Measurements from ENCODE around the gene CHST15. TPM values are rescaled to one million over a fixed set of nuclear protein-coding genes. Genes with fewer than 3 reads are reported as not detected.

The CHST15 gene
- polyA plus RNA-seq, 1 experiment = 6.2 TPM

DNA sequence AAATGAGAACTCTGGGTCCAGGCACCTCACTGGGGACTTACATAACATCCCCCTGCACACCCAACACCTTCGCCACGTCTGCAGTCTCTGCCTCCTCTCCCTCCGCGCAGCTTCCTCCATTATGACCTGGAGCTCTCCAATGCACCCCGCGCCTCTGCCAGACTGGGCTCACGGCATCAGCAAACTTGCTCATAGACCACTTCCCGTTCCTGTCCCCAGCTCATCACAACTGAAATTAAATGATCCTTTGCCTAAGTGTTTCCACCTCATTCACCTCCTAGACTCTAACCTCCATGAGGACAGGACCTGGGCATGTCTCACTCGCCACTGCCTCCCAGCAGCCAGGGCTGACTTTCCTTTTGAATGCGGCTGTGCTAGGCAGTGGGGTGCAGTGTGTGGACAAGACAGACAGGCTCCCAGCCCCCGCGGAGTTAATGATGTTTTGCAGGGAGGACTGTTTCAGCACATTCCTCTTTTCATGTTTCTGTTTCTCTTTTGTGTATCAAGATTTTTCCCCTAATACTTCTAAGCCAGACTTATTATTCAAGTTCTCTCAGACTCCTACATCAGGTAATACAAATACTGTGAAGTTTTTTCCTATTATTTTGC is 18.8 kb downstream of the CHST15 start:
- Histone ChIP-seq H3K36me3 (ENCODE audit: control insufficient read depth, insufficient read depth, low read length) (no peaks in the 10 kb centered on the region), H3K4me3 (ENCODE audit: low read depth, low read length) (no peak overlapping the region), H3K27me3 (ENCODE audit: control insufficient read depth, insufficient read depth, low read length) (peaks cover 4% of the 10 kb centered on the region; the same call in 1 of the 2 replicates)
- POLR2A ChIA-PET = no interaction called here
- CTCF ChIA-PET = interaction anchor here (0.9 to 1.3 kb wide), 2 partner anchors 9 to 16 kb away, joined by 3 to 5 read pairs; no protein-coding TSS in a partner anchor
- DNase-seq (ENCODE audit: low read depth) = no peak
- TF ChIP-seq, protein P1, sequence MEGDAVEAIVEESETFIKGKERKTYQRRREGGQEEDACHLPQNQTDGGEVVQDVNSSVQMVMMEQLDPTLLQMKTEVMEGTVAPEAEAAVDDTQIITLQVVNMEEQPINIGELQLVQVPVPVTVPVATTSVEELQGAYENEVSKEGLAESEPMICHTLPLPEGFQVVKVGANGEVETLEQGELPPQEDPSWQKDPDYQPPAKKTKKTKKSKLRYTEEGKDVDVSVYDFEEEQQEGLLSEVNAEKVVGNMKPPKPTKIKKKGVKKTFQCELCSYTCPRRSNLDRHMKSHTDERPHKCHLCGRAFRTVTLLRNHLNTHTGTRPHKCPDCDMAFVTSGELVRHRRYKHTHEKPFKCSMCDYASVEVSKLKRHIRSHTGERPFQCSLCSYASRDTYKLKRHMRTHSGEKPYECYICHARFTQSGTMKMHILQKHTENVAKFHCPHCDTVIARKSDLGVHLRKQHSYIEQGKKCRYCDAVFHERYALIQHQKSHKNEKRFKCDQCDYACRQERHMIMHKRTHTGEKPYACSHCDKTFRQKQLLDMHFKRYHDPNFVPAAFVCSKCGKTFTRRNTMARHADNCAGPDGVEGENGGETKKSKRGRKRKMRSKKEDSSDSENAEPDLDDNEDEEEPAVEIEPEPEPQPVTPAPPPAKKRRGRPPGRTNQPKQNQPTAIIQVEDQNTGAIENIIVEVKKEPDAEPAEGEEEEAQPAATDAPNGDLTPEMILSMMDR (IDR thresholded peaks at IDR 0.05; ENCODE audit: insufficient read depth, low read depth, low read length) = no peak

DNA sequence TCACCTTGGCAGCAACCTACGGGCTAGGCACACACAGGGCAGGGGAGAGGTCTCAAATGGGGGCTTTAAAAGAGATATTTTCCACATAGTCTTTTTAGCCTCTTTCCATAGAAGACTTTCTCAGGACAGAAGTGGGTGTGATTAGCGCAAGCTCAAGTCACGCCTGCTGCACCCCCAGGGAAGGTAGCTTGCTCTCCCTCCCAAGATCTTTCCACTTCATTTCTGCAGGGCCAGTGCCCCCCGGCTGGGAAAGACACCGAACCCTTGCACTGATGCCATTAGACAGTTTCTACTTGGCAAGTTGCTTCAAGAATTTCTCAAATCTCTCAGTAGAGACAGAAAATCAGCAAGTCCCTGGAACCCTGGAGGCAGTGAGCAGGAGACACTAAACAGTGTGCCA is 19.4 kb downstream of the CHST15 start:
- POLR2A ChIA-PET = no interaction called here

DNA sequence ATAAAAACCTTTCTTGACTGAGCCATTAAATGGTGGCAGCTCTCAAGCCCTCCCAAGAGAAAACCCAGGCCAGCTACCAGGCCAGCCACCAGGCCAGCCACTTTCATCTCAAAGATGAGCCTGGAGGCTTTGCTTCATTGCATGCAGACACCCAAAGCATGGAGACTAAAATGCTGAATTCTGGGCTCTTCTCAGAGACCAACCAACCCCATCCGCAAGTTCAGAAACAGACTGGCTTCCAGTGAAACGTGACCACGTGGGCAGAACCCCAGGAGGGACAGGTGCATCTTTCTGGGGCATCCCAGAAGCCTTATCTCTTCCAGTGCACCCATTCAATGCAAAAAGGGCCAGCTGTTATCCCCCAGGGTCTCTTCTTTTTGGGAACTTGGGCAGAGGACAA is 20.9 kb downstream of the CHST15 start:
- no peak for DNase-seq (ENCODE audit: low read depth)
- no peak overlapping the region for H3K4me3 ChIP-seq (ENCODE audit: low read depth, low read length)
- peaks cover 4% of the 10 kb centered on the region for H3K27me3 ChIP-seq (ENCODE audit: control insufficient read depth, insufficient read depth, low read length)
- CTCF ChIA-PET = no interaction called here
- TF ChIP-seq, protein P1 (IDR thresholded peaks at IDR 0.05; ENCODE audit: insufficient read depth, low read depth, low read length) = no peak
- H3K36me3 ChIP-seq (ENCODE audit: control insufficient read depth, insufficient read depth, low read length) = no peaks in the 10 kb centered on the region
- POLR2A ChIA-PET = interaction anchor here (0.7 kb wide), 1 partner anchor 9 kb away, joined by 4 read pairs; no protein-coding TSS in a partner anchor

More for the DNA sequence above, 19.4 kb downstream of the CHST15 start:
- Histone ChIP-seq H3K27me3 (ENCODE audit: control insufficient read depth, insufficient read depth, low read length) (peaks cover 4% of the 10 kb centered on the region), H3K36me3 (ENCODE audit: control insufficient read depth, insufficient read depth, low read length) (no peaks in the 10 kb centered on the region), H3K4me3 (ENCODE audit: low read depth, low read length) (no peak overlapping the region)
- TF ChIP-seq, protein P1 (IDR thresholded peaks at IDR 0.05; ENCODE audit: insufficient read depth, low read depth, low read length) = no peak
- DNase-seq (ENCODE audit: low read depth) = no peak
- CTCF ChIA-PET = interaction anchor here (0.6 to 1.3 kb wide), 2 partner anchors 10 to 315 kb away, joined by 3 to 5 read pairs; no protein-coding TSS in a partner anchor

DNA sequence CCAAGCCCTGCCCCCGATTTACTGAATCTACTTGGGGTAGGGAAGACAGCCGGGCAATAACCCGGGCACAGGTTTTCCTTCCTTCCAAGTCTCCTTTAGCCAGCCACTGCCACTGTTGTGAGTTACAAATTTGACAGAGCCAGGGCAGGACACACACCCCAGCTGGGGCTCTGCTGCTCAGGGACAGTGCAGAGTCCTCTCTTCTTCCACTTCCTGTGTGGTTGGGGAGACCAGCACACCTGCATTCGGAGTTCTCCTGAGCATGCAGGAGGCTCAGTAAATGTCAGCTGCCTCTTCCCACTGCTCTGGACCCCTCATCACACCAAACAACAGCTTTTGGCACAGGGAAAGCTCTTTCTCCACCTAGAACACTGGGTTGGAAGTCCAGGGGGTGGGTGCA is 21.3 kb downstream of the CHST15 start:
- Histone ChIP-seq H3K4me3 (ENCODE audit: low read depth, low read length) (no peak overlapping the region), H3K36me3 (ENCODE audit: control insufficient read depth, insufficient read depth, low read length) (no peaks in the 10 kb centered on the region), H3K27me3 (ENCODE audit: control insufficient read depth, insufficient read depth, low read length) (peaks cover 4% of the 10 kb centered on the region)
- DNase-seq (ENCODE audit: low read depth) = no peak
- POLR2A ChIA-PET = interaction anchor here (0.7 kb wide), 1 partner anchor 9 kb away, joined by 4 read pairs; no protein-coding TSS in a partner anchor
- TF ChIP-seq, protein P1 (IDR thresholded peaks at IDR 0.05; ENCODE audit: insufficient read depth, low read depth, low read length) = no peak
- CTCF ChIA-PET = interaction anchor here (1.2 kb wide), 1 partner anchor 317 kb away, joined by 3 read pairs; no protein-coding TSS in a partner anchor

DNA sequence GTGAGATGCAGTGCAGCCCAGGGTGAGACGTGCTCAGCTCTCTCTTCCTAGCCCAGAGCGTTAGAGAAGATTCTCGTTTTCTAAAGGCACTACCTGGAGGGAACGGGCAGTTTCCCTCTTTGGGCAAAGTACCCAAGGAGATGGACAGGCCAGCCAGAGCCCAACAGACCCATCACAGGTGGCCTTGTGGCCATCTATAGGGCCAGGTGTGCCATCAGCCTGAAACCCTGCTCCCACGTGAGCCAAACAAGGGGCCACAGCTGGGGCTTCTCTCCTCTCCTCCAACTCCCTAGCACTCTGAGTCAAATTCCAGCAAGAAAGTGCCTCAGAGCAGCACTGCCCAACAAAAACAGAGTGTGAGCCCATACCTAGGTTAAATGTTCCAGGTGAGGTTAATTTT is 22.3 kb downstream of the CHST15 start:
- Histone ChIP-seq H3K27me3 (ENCODE audit: control insufficient read depth, insufficient read depth, low read length) (peaks cover 7% of the 10 kb centered on the region), H3K4me3 (ENCODE audit: low read depth, low read length) (no peak overlapping the region), H3K36me3 (ENCODE audit: control insufficient read depth, insufficient read depth, low read length) (no peaks in the 10 kb centered on the region)
- no peak for DNase-seq (ENCODE audit: low read depth)
- TF ChIP-seq, protein P1 (IDR thresholded peaks at IDR 0.05; ENCODE audit: insufficient read depth, low read depth, low read length) = no peak
- CTCF ChIA-PET = interaction anchor here (1.2 kb wide), 1 partner anchor 318 kb away, joined by 3 read pairs; no protein-coding TSS in a partner anchor
- POLR2A ChIA-PET = no interaction called here

Data from BJ (cell line).